ENCODE data around the gene GBP3.
"Not testable (repeated sequence)": the region's sequence is repeated elsewhere in the genome, so short reads cannot be mapped to it uniquely, and the experiment has no call there.

Gene GBP3

DNA sequence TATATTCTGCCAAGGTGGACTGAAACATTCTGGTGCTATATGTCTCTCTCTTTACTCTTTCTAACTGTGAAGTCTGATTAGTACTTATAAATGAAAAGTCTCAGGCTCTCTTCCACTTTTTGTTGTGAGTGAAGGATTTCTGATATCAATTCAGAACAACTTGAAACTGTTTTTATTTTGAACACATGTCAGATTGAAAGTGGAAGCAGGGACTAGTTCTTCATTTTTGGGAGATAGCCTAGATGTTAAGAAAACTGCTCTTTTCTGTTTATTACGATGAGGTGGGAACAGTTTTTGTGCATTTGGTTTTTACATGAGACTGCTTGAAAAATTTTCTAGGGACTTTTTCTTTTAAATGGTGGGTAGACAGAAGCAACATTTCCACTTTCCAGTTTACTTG, 14.5 kb upstream of the GBP3 start:
- no peak for DNase-seq

DNA sequence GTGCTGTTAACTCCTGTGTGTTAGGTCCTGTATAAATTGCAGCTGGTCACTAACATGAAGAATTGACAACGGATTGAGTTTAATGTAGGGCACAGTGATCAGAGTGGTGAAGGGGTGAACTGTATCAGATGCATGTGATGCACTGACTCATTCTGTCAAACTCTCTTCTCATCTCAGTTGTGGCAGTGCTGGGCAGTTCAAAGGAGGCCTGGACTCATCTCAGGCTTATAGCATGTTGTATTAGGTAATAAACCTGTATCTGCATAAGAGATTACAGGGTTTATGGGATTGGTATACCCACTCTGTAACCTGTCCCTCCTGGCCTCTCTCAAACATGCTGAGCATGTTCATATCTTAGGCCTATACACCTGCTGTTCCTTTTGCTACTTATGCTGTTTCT, 12.4 kb upstream of the GBP3 start:
- no peak for DNase-seq

- not testable (repeated sequence) for DNase-seq
These were observed 11.3 kb upstream of the GBP3 start for GRCh38 chr1:89034004-89034403.

DNA sequence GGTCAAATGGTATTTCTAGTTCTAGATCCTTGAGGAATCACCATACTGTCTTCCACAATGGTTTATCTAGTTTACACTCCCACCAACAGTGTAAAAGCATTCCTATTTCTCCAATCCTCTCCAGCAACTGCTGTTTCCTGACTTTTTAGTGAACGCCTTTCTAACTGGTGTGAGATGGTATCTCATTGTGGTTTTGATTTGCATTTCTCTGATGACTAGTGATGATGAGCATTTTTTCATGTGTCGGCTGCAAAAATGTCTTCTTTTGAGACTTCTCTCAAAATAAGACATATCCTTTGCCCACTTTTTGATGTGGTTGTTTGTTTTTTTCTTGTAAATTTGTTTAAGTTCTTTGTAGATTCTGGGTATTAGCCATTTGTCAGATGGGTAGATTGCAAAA, 6.4 kb upstream of the GBP3 start:
- DNase-seq, result not testable (repeated sequence)

DNA sequence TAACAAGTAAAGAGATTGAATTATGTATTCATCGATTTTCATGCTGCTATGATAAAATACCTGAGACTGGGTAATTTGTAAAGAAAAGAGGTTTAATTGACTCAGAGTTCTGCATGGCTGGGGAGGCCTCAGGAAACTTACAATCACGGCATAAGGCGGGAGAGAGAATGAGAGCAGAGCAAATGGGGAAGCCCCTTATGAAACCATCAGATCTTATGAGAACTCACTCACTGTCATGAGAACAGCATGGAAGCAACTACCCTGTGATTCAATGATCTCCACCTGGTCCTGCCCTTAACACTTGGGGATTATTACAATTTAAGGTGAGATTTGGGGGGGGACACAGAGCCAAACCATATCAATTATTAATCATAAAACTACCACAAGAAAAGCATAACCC, 3.3 kb upstream of the GBP3 start:
- no peak for DNase-seq

- no peak for DNase-seq
These were observed 360 bp upstream of the GBP3 start for GRCh38 chr1:89023026-89023425.

DNA sequence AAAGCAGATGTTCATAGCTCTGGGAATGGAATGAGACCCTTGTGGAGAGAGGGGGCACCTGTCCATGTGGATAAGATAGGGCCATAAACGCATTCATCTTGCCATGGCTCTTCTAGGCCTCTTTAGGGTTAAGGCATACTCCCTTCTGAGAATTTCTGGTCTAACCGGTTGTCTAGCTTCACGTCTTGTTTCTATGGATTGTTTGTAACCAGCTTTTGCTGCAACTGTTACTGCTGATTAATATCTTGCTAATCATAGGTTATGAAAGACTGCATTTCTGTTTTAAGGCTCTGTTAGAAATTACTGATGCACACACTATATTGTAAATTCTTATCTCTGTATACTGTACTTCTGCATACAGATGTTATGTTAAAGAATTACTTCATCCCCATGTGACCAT, 4.3 kb downstream of the GBP3 start:
- not testable (repeated sequence) for DNase-seq

DNA sequence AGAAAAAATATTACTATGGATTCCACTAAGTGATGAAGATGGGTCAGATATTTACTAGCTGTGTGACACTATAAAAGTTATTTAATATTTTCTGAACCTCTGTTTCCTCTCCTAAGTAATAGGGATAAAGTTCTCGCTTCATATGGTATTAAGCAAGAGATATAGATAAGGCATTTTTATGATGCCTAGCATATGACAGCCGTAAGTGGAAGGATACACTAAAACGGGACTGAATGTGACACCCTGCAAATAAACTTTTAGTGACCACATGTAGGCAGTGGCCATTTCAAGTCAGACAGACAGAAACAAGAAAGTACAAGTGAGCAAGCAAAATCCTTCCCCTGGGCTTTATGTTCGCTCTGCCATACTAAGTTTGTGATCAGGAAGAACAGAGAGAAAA, 14.2 kb downstream of the GBP3 start:
- DNase-seq, result no peak

GRCh38 chr1:89005286-89006151, 17.1 kb downstream of the GBP3 start:
- DNase-seq, result no peak

GRCh38 chr1:89002176-89002575, 20.5 kb downstream of the GBP3 start:
- DNase-seq, result not testable (repeated sequence)

DNA sequence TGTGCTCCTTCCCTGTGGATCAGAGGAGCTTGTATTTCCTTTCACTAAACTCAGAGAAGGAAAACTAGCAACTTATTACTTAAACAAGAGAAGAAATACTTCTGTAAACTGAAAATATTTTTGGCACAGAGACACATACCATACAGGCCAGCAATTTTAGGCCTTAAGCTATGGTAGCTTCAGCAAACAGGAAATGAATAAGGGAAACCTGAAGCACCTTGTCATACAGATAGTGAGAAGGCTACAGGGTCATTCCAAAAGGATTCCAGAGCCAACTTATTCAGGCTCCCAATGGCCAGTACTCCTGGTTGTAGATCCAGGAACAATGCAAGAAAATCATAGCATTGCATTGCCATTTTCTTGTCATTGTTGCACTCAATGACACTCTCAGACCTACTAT, 21.2 kb downstream of the GBP3 start:
- no peak for DNase-seq

GRCh38 chr1:88998716-88999115, 23.9 kb downstream of the GBP3 start:
- DNase-seq, result peak; percentile 60

DNA sequence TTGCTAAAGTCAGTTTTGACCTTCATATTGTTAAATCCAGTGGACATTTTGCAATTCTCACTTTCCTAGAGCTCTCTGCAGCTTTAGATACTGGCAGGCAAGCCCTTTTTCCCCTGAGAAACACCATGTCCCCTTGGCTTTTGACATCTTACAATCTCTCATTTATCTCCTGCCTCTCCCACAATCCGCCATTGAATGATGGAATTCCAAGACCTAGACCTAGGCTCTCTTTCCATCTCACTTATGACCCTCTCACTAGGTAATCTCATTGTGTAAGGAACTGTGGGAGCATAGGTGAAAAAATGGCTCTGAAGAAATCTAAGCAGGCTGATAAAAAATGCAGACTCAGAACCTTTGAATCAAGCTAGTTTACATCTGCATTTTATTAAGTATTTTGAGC, 32.2 kb downstream of the GBP3 start:
- DNase-seq, result no peak

GRCh38 chr1:88985692-88986091, 37.0 kb downstream of the GBP3 start:
- no peak for DNase-seq

DNA sequence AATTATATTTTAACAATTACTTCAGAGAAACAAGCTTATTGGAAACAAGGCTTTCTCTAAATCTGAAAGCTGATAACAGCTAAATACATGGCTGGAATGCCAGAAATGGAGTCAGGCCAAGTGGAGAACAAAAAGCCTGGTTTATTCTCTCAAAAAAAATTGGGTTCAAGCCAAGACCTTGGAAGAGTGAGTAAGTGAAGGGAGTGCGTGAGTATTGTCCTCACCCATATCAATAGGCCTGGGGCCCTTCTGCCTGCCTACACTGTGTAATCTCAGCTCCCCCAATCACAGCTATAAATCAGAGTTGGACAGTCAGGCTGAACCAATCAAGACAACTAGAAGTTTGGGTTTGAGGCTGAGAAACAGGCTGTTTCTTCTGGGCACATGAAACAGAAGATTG, 37.6 kb downstream of the GBP3 start:
- DNase-seq, result no peak

- no peak for DNase-seq
These were observed 38.1 kb downstream of the GBP3 start for GRCh38 chr1:88984569-88984968.

- peak; percentile 20 for DNase-seq
These were observed 38.7 kb downstream of the GBP3 start for GRCh38 chr1:88983791-88984559.

DNA sequence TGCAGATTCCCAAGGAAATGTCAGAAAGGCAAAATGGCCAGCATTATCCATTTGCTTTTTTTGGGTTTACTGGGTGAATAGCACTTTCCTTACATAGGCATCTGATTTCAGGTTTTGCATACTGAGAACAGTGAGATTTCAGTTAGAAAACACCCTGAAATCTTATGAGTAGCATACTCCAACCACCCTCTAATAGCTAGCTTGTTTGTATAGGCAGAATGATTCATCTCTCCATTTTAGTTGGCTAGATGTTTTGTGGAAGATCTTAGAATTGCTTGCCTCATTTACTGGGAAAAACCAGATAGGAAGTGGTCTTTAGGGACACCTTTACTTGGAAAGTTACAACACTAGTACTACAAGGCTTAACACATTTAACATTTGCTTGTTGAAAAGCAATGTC, 40.6 kb downstream of the GBP3 start:
- no peak for DNase-seq

DNA sequence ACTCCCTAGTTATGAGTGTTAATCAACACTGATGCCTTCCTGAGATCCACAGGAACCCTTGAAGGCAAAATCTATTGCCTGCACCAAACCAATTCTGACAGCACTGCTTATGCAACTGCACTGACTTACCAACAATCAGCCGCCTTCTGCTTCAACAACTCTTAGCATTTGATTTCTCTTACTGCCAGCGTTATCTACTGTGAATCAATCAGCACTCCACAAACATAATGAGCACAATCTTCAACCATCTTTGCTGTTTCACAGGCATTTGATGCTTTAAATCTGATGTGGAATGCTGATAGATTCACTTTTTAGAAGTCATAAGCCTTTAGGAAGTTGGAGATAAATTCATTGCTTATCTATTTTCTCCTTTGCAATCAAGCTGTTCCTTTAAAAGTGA, 41.2 kb downstream of the GBP3 start:
- DNase-seq, result not testable (repeated sequence)

DNA sequence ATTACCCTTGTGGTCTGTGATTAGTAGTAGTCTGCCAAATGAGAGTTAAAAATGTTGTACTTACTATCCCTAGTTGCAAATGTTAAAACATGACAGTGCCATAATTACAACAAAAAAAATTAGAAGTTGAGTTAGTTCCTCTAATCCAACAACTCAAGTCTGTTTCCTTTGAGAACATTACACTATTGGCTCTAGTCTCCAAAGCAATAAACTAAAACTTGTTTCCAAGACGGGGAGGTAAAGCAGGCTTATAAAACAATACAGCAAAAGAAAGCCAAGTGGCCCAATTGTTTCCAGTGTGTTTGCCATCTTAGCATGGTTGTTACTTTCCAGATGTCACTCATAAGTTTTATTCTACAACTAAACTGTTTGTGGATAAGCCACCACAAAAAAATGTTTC, 41.8 kb downstream of the GBP3 start:
- DNase-seq, result no peak

GRCh38 chr1:88979749-88980116, 42.9 kb downstream of the GBP3 start:
- DNase-seq, result no peak

GRCh38 chr1:88979054-88979748, 43.5 kb downstream of the GBP3 start:
- DNase-seq, result no peak

DNA sequence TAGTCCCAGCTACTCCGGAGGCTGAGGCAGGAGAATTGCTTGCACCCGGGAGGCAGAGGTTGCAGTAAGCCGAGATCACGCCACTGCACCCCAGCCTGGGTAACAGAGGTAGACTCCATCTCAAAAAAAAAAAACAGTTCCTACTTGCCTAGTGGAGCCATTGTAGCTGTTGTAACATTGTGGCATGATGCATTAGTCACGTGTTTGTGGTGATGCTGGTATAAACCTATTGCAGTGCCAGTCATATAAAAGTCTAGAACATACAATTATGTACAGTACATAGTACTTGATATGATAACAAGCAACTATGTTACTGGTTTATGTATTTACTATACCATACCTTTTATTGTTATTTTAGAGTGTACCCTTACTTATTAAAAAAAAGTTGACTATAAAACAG, 46.4 kb downstream of the GBP3 start:
- DNase-seq, result no peak

All from retina (tissue), 1 donor.